Adrenal gland (tissue), 12 donors: Measurements from ENCODE around the gene SYCP3. TPM values are rescaled to one million over a fixed set of nuclear protein-coding genes. Genes with fewer than 3 reads are reported as not detected.

Source experiments
- DNase-seq, 7 donors: peaks; one replicate each; pipeline ENCODE4 v3.0.0-alpha.2; 2019 to 2020
- H3K27ac ChIP-seq, 5 donors: fragments of 200-600 bp; sonication (generic) in 4 of 5; 1 replicate in 3 of 5; 2 replicates in 2 of 5; pipeline versions ENCODE4 v1.5.1 to v1.8.0; 2016 to 2020; ENCODE audit warnings: mild to moderate bottlenecking in 1 of 5
- H3K27me3 ChIP-seq: fragments of 200-600 bp; 2 replicates; pipeline ENCODE4 v1.8.0; 2021
- H3K36me3 ChIP-seq, 2 donors: fragments of 200-600 bp; replicated peaks in 1 of 2; 1 replicate in 1 of 2; 2 replicates in 1 of 2; pipeline versions ENCODE4 v1.5.1 to v1.8.0; 2018 to 2022
- H3K4me1 ChIP-seq, 2 donors: fragments of 200-600 bp; replicated peaks in 1 of 2; 1 replicate in 1 of 2; 2 replicates in 1 of 2; pipeline versions ENCODE4 v1.5.1 to v1.8.0; 2018 to 2021
- H3K4me3 ChIP-seq, 4 donors: fragments of 200-600 bp; sonication (generic) in 3 of 4; one replicate each; pipeline ENCODE4 v1.5.1; 2016 to 2018
- H3K9me3 ChIP-seq, 3 donors: fragments of 200-600 bp; sonication (generic) in 1 of 3; replicated peaks in 1 of 3; 1 replicate in 2 of 3; 2 replicates in 1 of 3; pipeline versions ENCODE4 v1.5.1 to v1.8.0; 2016 to 2021
- CTCF ChIP-seq, 6 experiments: fragments of 450-650 bp in 4 of 6; fragments of 200-600 bp in 2 of 6; sonication (generic) in 1 of 6; IDR thresholded peaks; 1 replicate in 5 of 6; 2 replicates in 1 of 6; pipeline versions ENCODE4 v1.5.1 to v1.8.0; 2016 to 2021; ENCODE audit warnings: antibody characterized with exemption in 6 of 6, mild to moderate bottlenecking in 2 of 6, moderate library complexity in 1 of 6
- POLR2A ChIP-seq, 2 donors: fragments of 450-650 bp; IDR thresholded peaks; one replicate each; pipeline ENCODE4 v1.6.1; 2017; ENCODE audit warnings: antibody characterized with exemption in 2 of 2, mild to moderate bottlenecking in 2 of 2, moderate library complexity in 1 of 2
- WGBS, 4 donors: extraction: QIAGEN DNeasy Blood & Tissue Kit in 2 of 4; methylation state at CpG; one replicate each; pipeline versions ENCODE4 v1.1.5 to v1.1.7; 2013 to 2017; 5-methylcytosine and 5-hydroxymethylcytosine counted together
- intact Hi-C, 2 donors: fragments of 100-400 bp; cut with DNase I; formaldehyde crosslinking; loops; one replicate each; pipeline versions ENCODE4 v1.14.1 to v1.15.0; 2022 to 2023
- polyA plus RNA-seq, 3 donors: library from polyadenylated mRNA; stranded (reverse); fragments of 200-250 nt in 2 of 3; fragments of 350-450 nt in 1 of 3; fragmentation: Illumina TruSeq in 1 of 3; extraction: RNeasy Lipid Tissue Mini Kit (QIAGEN cat#74804) in 1 of 3; gene quantifications; one replicate each; pipeline ENCODE4 v1.2.3, GENCODE V29; 2013 to 2014
- total RNA-seq, 9 donors: library from RNA; depleted of rRNA in 4 of 9; stranded (reverse); fragments of >200 nt in 4 of 9; fragments of 120-200 nt in 1 of 9; fragmentation: NEBNext Ultra II Directional in 1 of 9; extraction: Animal tissue kit (Norgen Biotek cat#: 25700) in 1 of 9; gene quantifications; one replicate each; pipeline versions ENCODE4 v1.1.0 to v1.2.4, GENCODE V29; 2013 to 2023
- donor health status: healthy with polysubstance abuse.
- donor health status: Bipolar disorder and iron deficiency.
- donor health status: DM: yes; HTN: yes; CAD: no.
- donor health status: DM: no; HTN: no; CAD: no.
- donor health status: DM: no; HTN: no; CAD: no.
- donor health status: DM: yes; HTN: yes; CAD: no.

The SYCP3 gene
- total and polyA plus RNA-seq, 12 donors, result 0.11 to 0.37 (median 0.18) TPM; not detected in 8

- intact Hi-C loops, result no loop called here
- no peak for DNase-seq
- no peaks in the 10 kb centered on the region for H3K4me1 ChIP-seq
- H3K27me3 ChIP-seq, result no peaks in the 10 kb centered on the region
- WGBS, 4 donors, result 85 to 98% (median 93%) methylated on average over 4 of the region's 4 CpGs
- H3K36me3 ChIP-seq, result peaks cover 0 to 33% of the 10 kb centered on the region in 2 donors
- H3K9me3 ChIP-seq, result no peaks in the 10 kb centered on the region
- no peak overlapping the region for H3K27ac ChIP-seq
- TF ChIP-seq CTCF (IDR thresholded peaks at IDR 0.05) (no peak), POLR2A (IDR thresholded peaks at IDR 0.05) (no peak)
- H3K4me3 ChIP-seq, result no peak overlapping the region
Measured at GRCh38 chr12:101749657-101750056, 10.4 kb upstream of the SYCP3 start.

- Histone ChIP-seq H3K36me3 (peaks cover 0 to 40% of the 10 kb centered on the region in 2 donors), H3K27me3 (no peaks in the 10 kb centered on the region), H3K4me1 (no peaks in the 10 kb centered on the region), H3K4me3 (no peak overlapping the region), H3K27ac (no peak overlapping the region), H3K9me3 (no peaks in the 10 kb centered on the region)
- 96 to 100% (median 97%) methylated on average over 1 of the region's 1 CpG for WGBS, 4 donors
- no peak for DNase-seq
- intact Hi-C loops, result no loop called here
- no peak for TF ChIP-seq CTCF (IDR thresholded peaks at IDR 0.05)
- no peak for TF ChIP-seq POLR2A (IDR thresholded peaks at IDR 0.05)
Measured at GRCh38 chr12:101748907-101749306, 9.6 kb upstream of the SYCP3 start.

DNA sequence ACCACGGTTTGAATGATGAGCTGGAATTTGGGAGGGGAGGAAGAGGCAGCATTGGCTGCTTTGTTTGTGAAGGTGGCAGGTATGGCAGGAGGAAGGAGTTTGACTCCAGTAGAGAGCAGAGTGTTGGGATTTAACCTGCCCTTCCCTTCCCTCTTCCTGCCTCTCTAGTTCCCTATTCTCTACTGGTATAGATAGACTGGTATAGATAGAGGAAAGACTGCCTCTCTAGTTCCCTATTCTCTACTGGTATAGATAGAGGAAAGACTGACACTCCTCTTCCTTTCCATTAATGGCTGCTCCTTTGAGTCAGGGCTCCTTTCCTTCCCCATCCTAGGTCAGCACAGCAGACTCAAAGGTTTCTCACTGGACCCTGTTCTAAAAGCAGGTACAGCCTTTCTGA is 8.4 kb upstream of the SYCP3 start:
- Histone ChIP-seq H3K36me3 (peaks cover 0 to 45% of the 10 kb centered on the region in 2 donors), H3K27ac (no peak overlapping the region), H3K27me3 (no peaks in the 10 kb centered on the region), H3K4me1 (no peaks in the 10 kb centered on the region), H3K4me3 (no peak overlapping the region), H3K9me3 (no peaks in the 10 kb centered on the region)
- TF ChIP-seq POLR2A (IDR thresholded peaks at IDR 0.05) (no peak), CTCF (IDR thresholded peaks at IDR 0.05) (no peak)
- 82 to 97% (median 93%) methylated on average over 1 of the region's 1 CpG; no CpG with 5 or more reads in 1 of the 4 donors for WGBS, 4 donors
- intact Hi-C loops, result no loop called here
- DNase-seq, result no peak

GRCh38 chr12:101746661-101747060 is 7.4 kb upstream of the SYCP3 start:
- no peaks in the 10 kb centered on the region for H3K27me3 ChIP-seq
- no peak for DNase-seq
- no peaks in the 10 kb centered on the region for H3K9me3 ChIP-seq
- intact Hi-C loops, result no loop called here
- H3K36me3 ChIP-seq, result peaks cover 0 to 47% of the 10 kb centered on the region in 2 donors
- no peak overlapping the region for H3K4me3 ChIP-seq
- WGBS, 4 donors, result 75 to 95% (median 92%) methylated on average over 1 of the region's 1 CpG
- H3K27ac ChIP-seq, result no peak overlapping the region
- TF ChIP-seq POLR2A (IDR thresholded peaks at IDR 0.05) (no peak), CTCF (IDR thresholded peaks at IDR 0.05) (no peak)
- no peaks in the 10 kb centered on the region for H3K4me1 ChIP-seq
